GM18502 (cell line): Measurements from ENCODE around the gene RPL26.

Experiments
- ATAC-seq: cut with Tn5 transposase; IDR thresholded peaks from one replicate; pipeline ENCODE4 v1.9.1; 2021; ENCODE audit warnings: mild to moderate bottlenecking; ENCODE audit not compliant: unreplicated experiment, poor library complexity

The RPL26 gene

DNA sequence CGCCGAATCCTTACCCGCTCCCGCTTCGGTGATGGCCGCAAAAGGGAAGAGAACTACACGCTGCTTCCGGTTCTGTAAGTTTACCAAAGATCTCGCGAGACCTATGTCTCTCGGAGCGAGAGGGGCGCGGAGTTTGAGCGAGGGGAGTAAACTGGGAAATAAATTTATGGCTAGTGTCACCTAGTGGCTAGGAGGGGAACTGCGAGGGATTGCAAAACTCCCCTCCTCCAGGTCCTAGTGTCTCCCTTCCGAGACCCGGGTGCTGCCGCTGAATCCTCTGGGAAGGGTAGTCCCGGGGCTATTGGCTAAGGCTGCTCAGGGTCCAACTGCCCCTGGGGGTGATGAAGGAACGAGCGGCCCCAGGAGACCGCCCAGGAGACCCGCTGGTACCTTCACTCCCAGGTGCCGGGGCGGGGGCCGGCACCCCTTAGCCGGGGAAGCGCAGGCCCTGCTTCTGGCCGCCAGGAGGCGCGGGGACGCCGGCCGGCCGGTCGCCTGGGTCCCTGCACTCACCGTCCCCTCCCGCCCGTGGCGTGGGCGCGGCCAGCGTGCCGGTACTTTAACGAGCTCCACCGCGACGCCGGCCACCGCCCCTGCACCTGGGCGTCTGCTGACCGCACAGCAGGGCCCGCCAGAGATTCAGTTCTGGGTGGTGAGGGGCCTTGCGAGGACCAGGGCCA is at the start of gene RPL26:
TSS of gene RPL26 (minus strand) at position 51 of the 680 bp plus-strand sequence. CDS start 883 bp downstream, outside the sequence.
- peak; percentile 87 for ATAC-seq

DNA sequence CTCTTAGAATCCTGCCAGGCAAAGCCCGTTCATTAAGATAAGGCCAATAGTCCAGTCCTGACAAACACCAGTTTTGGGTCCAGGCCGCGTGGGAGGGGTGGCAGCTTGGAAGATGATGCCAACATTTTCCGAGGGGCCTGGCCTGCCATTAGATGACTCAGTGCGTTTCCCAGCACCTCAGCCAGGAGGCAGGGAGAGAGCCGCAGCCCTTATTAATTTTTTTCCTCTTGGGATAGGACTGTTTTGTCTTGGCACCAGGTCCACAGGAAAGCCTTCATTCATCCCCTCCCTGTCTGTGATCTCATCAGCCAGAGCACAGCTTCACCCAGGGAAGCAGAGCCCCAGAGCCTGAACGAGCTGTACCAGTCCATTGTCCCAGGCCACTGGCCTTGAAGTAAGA is 48.0 kb upstream of the RPL26 start:
- ATAC-seq: no peak

DNA sequence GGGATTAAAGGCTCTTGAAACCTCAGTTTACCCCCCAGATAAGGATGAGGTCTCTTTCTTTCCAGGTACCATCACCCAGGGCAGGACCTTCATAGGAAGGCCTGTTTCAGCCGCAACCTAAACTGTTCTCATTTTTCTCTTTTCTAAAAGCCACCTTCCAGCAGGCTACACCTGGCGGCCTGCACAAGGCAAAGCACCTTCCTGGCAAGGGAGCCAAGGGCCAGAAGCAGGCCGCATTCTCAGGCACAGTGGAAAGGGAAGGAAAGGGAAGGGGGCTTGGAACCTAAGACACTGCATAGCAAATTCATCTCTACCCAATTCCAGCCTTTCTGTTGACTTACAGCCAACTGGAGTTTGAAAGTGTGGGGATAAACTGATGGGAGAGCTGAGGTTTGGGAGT is 43.8 kb upstream of the RPL26 start:
- ATAC-seq: no peak

DNA sequence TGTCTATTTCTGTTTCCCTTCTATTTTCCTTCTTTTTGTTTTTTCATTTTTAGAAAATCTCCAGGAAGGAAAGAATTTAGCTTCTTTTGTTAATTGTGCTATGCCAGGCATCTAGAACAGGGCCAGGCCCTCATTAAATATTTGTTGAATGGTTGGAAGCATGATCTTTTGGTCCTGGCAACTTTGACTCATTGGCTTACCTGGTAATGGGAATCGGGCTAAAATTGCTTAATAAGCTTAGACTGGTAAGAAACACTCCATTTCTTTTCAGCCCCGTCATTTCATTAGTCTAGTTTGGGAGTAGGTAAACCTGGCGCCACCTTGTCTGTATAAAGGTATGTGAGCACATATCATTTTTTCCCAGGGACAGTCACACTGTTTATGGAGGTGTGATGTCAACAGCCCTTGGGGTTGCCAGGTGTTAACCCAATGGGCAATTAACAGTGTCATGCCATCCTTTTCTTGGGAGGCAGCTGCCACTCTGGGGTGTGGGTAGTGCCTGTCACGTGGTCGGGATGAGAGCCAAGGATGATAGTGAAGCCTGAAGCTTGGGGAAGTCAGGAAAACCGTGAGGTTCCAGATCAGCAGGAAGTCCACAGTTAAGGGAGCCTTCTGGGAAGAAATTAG is 43.2 kb upstream of the RPL26 start:
- ATAC-seq: no peak

DNA sequence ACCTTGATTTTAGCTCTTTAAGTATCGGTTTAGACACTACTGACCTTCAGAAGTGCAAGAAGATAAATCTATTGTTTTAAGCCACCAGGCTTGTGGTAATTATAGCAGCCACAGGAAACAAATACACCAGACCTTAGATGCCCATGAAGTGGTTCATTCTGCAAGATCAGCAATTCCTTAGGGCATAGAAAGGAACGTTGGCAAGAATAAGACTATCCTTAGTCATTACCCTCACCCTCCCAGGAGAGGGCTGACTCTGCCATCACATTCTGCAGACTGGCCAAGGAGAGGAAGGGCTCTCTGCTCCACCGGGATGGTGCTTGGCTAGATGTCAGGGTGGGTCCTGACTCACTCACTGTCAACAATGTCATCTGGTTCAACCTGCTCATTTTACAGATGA is 38.6 kb upstream of the RPL26 start:
- no peak for ATAC-seq

DNA sequence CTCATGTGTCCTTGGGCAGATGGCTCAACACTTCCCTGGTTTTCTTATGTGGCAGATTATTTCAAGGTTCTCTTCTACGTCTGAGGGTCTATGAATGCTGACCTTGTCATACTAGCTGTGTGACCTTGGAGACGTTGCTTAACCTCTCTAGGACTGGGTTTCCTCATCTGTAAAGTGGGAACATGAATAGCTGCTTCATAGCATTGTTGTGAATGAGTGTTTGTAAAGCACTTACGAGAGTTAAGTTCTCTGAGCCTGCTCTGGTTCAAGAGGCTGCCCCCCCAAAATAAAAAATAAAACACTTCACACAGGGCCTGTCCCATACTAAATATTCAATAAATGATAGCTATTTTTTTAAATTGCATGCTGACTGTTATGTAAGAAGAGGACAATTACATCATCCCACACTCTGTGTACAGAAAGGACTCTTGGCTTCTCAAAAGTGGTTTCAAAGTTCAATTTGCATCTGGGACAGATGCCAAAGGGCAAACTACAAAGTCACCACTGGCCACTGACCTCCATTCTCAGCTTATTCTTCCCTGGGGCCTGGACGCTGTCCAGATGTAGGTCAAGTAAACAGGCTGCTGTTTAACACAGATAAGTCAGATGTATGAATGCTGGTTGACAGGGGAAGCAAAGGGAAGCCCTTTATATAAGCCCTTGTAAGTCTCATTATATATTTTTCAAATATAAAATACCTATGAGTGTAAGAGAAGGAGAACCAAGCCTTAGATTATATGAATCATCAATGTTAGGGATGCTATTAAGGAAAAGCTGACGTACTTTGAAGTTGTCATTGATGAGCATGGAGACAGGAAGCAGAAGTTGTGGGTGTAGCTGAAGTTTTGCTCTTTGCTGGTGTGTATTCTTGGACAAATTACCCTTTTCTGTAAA is 37.3 kb upstream of the RPL26 start:
- no peak for ATAC-seq

DNA sequence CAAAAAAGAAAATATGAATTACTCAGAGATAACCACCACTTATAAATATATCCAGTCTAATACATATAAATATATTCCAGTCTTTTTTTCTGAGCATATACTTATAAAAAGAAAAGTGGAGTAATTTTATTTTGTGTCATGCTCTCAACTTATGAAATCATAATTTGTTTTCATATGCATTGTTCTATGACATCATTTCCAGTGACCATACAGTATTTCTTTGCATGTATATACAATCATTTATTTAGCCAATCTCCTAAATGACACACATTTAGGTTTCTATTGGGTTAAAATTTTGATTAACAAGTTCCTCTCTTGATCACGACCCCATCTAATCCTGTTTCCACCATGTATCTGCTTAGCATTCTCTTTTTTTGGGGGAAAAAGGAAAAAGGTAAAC is 36.3 kb upstream of the RPL26 start:
- no peak for ATAC-seq

DNA sequence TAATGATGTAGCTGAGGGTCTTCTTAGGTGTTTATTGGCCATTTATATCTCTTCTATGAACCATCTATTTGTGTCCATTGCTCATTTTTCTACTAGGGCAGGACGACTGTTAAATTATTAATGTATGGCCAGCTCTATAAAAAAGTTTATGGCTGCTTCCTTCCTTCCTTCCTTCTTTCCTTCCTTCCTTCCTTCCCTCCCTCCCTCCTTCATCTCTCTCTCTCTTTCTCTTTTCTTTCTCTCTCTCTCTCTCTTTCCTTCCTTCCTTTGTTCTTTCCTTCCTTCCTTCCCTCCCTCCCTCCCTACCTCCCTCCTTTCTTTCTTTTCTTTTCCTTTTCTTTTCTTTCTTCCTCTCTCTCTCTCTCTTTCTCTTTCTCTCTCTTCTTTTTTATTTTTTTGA is 35.5 kb upstream of the RPL26 start:
- ATAC-seq: no peak

DNA sequence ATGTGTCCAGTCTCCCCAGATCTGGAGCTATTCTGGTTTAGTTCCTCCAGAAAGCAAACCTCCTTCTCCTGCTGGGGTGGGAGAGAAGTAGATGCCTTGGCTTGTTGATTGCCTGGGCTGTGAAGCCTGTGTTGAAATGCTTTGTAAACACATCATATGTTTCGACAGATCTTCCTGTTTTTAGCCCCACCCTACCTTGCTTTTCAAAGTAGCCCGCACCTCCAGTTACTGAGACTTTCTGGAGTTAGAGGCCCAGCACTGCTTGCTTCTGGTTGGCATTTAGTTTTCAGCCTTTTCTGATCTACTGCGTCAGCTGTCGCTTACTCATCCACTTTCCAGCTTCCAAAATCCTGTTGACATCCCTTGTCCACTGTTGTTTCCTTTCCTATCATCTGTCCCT is 34.8 kb upstream of the RPL26 start:
- no peak for ATAC-seq

DNA sequence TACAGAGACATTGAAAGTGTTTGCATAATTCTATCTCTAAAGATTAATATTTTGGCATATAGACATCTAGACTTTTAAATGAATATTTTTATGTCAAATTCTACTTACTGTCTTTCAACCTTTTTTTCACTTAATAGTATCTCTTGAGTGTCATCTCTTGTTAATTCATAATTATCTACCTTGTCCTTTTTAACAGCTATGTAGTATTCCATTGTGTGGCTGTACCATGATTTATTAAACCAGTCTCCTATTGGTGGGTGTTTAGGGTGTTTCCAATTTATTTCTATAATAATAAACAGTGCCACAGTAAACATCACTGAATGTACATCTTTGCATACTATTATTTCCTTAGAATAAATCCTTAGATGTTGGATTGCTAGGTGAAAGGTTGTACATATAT is 30.9 kb upstream of the RPL26 start:
- ATAC-seq: no peak

DNA sequence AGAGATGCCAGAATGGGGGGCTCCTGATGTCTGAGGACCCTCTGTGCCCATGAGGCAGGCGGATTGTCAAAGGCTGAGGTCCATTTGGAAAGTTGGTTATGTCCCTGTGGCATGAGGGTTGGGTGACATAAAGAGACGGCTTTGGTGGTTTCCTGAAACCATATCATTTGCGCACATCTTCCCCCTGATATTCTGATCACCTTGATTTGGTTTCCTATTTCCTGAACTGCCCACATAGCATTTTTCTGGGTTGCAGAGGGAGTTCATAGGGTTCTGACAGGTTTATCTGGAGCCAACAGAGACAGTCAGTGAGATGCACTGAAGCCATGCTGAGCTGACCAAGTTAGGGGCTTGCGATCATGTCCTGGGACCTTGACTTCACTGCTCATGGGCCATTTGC is 30.3 kb upstream of the RPL26 start:
- ATAC-seq: no peak

DNA sequence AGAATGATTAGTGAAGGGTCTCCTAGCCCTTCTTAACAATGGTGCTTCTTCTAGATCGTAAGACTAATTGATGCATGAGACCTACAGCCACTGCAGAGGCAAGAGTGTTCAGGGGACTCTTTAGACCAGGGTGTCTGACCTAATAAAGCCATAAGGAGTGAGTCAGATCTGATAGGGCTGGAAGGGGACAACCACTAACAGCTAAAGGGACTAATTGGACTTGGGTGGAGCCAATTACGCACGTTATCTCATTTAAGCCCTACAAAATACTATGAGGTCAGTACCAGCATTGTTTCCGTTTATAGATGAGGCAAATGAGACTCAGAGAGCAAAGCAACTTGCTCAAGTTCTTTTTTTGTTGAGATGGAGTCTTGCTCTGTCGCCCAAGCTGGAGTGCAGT is 29.1 kb upstream of the RPL26 start:
- ATAC-seq: no peak

DNA sequence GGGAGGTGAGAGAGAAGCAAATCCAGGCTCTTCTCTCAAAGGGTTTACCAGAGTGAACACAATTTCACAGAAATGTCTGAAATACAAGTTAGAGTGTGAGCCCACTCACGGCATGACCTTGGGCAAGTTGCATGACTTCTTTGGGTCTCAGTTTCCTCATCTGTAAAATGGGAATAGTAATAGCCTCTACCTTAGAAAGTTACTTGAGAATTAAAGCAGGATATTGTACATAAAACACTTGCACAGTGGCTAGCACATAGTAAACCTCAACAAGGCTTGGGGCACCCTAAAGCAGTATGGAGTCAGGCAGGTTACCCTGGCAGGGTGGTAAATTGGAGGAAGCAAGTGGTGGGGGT is 27.9 kb upstream of the RPL26 start:
- ATAC-seq: no peak

DNA sequence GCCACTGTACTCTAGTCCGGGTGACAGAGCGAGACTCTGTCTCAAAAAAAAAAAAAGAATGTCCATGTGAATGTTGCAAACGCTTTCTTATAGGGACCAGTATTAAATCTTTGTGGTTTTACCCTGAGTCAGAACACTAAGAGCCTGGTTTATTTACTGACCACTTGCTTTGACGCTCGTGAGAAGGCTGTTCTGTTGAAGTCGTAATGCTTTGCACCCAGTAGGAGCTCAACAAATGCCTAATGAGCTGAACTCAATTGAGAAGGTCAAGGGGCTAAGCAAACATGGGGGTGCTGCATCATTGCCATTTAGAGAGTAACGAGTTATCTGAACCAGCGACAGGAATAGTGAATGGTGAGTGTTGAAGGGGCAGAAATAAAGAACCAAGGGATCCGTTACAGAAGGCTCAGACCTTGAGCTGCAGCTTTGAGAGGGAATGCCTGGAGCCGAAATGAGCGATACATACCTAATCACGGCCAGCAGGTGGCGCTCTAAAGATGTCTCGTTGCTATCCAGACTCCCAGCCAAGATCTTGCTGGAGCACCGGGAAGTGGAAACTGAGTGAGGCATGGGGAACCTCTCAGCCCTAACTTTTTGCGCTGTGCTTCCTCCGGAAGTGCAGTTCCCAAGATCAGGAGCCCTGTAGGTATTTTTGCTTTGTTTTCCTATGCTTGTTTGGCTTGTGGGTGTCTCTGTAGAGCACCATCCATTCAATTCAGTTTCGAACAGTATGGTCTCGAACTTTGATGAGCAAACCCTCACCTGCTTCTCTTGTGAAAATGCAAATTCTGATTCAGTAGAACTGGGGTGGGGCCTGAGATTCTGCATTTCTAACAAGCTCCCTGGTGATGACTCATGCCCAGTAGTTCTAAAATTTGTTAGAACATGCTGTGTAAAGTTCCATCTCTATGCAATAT is 27.2 kb upstream of the RPL26 start:
- ATAC-seq: no peak

DNA sequence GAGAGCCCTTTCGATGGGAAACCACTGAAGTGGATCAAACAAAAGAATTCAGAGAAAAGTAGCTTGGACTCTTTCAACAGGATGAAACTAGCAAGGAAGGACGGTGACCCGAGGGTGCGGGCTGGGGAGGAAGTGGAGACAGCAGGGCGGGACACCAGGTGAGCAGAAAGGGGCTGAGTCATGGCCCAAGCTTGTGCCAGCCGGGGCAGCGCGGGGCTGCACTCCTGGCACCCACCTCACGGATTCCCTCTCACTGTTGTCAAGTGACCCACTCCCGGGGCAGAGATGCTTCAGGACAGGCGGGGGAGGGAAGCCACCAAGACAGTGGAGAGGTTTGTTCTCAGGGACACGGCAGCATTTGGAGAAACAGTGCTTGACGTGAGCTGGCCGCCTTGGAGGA is 25.4 kb upstream of the RPL26 start:
- ATAC-seq: no peak

DNA sequence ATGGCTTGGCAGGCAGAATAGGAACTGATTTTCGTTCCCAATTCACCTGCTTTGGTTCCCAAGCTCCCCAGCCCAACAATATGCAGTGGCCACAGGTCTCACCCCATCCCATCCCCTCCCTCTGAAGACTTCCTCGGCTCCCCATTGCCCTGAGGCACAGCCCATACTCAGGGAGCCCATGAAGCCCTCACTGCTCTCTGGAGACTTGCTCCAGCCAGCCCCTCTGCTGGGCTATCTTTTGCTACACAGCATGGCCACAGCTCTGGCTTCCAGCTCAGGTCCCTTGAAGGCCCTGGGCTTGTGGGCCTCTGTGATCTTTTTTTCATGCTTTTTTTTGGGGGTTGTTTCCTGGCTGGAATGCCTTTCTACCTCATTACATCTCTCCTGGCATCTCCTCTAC is 23.2 kb upstream of the RPL26 start:
- ATAC-seq: no peak

DNA sequence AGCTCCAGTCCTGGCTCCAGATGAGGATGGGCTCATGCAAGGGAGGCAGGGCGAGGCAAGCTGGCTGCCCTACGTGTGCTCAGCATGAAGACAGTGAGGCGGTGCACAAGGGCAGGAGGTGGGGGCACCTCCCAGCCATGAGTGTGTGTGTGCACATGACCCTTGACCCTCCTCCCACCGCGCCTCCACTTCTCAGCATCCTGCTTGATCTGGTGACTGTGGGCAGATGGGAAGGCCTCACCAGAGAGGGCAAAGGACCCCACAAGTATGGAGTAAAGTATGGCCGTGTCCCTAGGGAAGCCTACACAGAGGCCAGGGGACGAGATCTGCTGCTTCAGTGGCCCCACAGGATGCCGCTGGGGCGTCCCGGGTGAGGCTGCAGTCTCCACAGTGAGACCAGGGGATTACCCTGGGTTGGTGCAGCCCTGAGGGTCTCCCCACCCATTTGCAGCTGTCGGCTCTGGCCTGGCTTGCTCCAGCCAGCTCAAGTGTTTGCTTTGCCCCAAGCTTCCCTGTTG is 22.6 kb upstream of the RPL26 start:
- ATAC-seq: no peak

DNA sequence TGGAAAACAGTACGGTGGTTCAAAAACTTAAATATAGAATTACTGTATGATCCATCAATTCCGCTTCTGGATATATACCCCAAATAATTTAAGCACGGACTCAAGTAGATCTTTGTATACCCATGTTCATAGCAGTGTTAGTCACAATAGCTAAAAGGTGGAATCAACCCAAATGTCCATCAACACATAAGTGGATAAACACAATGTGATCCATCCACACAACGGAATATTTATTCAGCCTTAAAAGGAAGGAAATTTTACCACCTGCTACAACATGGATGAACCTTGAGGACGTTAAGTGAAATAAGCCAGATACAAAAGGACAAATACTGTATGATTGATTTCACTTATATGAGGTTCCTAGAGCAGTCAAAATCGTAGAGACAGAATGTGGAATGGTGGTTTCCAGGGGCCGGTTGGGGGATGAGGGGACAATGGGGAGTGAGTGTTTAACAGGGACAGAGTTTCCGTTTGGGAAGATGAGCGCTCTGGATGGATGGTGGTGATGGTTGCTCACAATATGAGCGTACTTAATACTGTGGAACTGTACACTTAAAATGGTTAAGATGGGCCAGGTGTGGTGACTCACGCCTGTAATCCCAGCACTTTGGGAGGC is 20.0 kb upstream of the RPL26 start:
- ATAC-seq: no peak

DNA sequence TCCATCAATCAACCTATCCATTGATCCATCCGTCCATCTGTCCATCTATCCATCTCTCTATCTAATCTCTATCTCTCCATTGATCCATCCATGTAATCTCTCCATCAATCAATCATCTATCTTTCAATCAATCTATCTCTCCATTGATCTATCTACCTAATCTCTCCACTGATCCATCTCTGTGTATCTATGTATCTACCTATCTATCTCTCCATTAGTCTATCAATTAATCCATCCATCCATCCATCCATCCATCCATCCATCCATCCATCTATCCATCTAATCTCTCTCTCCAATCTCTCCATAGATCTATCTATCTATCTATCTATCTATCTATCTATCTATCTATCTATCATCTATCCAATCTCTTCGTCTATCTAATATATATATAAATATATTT is 18.1 kb upstream of the RPL26 start:
- no peak for ATAC-seq

DNA sequence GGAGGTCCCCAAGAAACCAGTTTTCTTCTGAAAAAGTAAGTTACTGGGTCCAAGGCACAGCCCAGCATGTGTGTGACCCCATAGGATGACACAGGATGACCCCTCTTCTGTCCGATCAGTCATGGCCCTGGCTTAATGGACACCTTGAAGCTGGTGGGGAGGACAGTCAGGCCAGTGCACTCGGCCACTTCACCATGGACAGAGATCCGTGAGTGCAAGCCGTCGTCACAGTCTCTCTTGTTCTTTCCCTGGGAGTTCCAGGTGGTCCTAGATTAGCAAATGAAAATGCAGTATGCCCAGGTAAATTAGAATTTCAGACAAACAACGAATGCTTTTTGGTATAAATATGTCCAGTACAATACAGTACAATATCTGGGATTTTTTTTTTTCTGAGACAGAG is 16.0 kb upstream of the RPL26 start:
- ATAC-seq: no peak
